NOMO-1 treated with dmso at 0.1 percent for 144 hours (cell line): ENCODE measurements around the gene SLC29A1.
"Not testable (repeated sequence)": the region's sequence is repeated elsewhere in the genome, so short reads cannot be mapped to it uniquely, and the experiment has no call there.

ENCODE experiments used
- DNase-seq: peaks from one replicate; lab custom pipeline; 2025; ENCODE audit not compliant: unreplicated experiment; lab: John Stamatoyannopoulos, UW

SLC29A1 gene

GRCh38 chr6:44223319-44224028 lies at the start of gene SLC29A1:
Gene SLC29A1, plus strand, starts transcription at chr6:44223595. Its CDS starts 3,719 bp downstream, at chr6:44227314.
- DNase-seq: peak; percentile 69

DNA sequence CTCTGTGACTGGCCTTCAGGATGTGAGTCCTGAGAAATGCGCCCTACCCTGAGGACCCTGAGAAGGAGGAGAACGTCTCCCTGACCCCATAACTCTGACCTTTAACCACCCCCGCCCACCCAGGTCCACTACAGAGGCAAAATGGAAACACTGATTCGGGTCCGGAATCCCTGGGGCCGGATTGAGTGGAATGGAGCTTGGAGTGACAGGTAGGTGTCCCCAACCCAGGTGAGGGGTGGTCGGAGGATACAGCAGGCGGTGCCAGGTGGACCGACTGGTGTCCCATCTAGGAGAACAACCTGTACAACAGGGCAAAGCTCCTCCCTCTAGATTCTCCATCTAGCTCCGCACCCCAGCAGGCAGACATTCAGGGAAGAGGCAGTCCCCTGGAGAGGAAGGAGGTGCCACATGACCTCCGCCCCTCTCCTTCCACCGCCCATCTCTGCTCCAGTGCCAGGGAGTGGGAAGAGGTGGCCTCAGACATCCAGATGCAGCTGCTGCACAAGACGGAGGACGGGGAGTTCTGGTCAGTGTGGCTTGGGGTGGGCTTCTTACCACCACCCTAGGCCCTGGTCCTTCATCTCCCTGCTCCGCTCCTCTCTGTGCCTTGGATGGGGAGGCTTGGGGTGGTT lies 47.1 kb upstream of the SLC29A1 start:
- DNase-seq: no peak

GRCh38 chr6:44176762-44177509 lies 46.5 kb upstream of the SLC29A1 start:
- no peak for DNase-seq

GRCh38 chr6:44177691-44178423 lies 45.5 kb upstream of the SLC29A1 start:
- DNase-seq: no peak

DNA sequence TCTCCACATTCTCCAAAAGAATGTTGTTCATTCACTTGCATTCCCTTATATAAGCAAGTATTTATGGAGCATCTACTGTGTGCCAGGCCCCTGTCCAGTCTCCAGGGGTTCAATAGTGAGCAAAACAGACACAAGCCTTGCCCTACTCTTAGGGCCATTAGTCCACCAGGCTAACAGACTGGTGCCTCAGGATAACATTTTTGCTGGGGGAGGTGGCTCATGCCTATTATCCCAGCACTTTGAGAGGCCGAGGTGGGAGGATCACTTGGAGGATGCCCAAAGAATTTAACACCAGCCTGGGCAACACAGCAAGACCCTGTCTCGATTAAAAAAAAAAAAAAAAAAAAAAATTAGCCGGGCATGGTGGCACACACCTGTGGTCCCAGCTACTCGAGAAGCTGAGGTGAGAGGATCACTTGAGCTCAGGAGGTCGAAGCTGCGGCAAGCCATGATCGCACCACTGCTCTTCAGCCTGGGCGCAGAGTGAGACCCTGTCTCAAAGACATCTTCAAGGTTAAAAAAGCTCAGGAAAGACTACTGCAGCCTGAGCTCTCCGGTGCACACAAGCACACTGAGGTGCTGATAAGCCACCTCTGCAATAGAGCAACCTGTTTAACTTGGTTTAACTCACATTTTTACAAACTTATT lies 44.8 kb upstream of the SLC29A1 start:
- DNase-seq: no peak

DNA sequence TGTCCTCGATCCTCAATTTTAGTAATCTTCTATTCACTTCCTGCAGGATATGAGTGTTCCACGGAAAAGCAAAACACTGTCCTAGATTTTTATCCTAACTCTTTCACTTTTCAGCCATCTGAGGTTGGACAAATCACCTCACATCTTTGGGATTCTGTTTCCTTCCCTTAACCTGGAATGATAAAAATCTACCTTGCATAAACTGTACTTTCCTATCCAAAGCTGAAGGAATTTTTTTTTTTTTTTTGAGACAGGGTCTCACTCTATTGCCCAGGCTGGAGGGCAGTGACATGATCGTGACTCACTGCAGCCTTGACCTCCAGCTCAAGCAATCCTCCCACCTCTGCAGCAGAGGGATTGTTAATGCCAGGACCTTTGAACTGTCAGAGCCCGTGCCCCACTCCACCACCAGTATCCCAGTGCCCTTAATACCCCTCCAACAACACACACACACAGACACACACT lies 44.3 kb upstream of the SLC29A1 start:
- DNase-seq: no peak

- DNase-seq: no peak
These were observed 43.7 kb upstream of the SLC29A1 start for GRCh38 chr6:44179648-44180047.

- DNase-seq: no peak
These were observed 43.0 kb upstream of the SLC29A1 start for GRCh38 chr6:44180406-44180805.

DNA sequence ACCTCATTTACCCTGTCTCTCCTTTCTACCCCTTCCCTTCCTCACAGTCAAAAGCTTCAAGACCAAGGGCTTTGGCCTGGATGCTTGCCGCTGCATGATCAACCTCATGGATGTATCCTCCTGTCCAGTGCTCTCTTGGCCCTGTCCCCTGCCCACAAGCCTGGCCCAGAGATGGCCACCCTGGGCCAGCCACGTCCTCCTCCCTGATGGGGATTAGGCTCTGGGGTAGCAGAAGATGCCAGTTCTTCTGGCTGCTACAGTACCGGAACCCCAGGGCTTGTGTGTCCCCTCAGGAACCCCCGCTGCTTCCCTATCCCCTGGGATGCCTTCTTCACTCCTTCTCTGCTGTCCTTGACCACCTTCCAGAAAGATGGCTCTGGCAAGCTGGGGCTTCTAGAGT lies 42.5 kb upstream of the SLC29A1 start:
- DNase-seq: no peak

GRCh38 chr6:44181784-44182183 lies 41.6 kb upstream of the SLC29A1 start:
- DNase-seq: not testable (repeated sequence)

- DNase-seq: no peak
These were observed 40.4 kb upstream of the SLC29A1 start for GRCh38 chr6:44182911-44183390.

DNA sequence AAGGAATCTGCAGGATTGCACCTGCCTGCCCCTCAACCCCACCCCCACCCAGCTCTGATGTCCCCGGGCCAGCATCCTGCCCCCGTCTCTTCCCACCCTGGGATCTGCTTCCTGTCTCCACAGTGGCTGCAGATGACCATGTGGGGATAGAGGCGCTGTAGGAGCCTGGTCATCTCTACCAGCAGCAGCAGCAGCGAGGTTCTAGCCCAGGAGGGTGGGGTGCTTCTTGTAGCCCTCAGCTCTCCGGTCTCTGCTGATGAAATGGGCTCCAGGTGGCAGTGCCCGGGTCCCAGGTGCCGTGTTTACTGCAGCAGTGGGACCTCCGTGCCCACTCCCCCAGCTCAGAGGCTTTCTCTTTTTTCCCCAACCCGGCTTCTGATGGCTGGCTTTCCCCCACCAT lies 39.6 kb upstream of the SLC29A1 start:
- DNase-seq: no peak

DNA sequence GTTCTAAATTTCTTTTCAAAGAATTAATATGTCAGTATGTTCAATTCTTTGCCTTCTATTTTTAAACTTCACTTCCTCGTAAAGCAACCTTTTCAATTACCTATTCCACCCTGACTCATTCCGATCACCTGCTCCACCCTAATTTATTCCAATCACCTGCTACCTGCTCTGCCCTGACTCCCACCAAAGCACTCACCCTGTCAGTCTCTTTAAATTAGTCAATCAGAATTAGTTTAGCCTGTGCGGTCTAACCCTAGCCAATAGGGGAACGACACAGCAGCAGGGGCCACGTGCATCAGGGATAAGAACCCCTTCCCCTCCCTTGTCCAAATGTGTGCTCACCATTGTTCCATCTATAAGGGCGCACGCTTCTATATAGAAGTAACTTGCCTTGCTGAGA lies 38.0 kb upstream of the SLC29A1 start:
- DNase-seq: not testable (repeated sequence)

DNA sequence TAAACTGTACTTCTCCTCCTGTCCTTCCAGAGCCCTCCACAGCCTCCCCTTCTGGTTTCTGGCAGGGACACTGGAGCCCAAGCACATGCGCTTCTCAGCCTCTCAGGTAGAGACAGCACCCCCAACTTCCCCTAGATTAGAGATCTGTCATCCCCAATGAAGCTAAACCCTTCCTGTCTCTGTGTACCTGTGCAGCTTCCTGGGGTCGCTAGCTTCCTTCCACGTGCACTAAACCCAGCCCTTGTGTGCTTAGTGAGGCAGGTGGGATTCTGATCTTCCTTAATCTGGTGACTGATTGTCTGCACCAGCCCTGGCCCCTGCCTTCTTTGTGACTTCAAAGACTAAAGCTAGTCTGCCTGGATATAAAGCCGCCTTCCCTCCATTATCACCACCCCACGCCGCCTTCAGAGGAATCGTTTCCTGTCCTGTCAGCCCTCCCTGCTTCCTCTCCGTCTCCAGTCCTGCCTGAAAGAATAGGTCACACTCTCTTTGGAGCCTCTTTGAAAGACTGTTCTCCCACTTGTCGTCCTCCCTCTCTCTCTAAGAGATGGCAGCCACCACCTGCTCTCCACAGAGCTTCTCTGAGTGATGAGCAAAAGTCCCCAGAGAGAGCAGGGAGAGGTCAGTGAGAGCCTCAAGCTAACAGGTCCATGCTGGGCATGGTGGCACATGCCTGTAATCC lies 37.3 kb upstream of the SLC29A1 start:
- no peak for DNase-seq

DNA sequence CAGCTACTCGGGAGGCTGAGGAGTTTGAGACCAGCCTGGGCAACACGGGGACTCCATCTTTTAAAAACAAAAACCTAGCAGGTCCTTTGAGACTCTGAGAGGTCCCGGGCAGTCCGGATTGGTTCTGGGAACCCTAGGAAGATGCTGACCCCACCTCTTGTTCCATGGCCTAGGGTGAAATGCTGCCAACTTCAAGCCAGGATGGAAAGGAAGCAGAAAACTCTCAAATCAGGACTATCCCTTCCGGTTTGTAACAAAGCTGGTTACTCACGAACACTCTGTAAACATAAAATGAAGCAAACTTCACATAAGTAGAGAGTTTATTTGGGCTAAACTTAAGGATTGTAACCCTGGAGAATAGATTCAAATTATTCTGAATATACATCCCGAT lies 36.8 kb upstream of the SLC29A1 start:
- DNase-seq: no peak

- no peak for DNase-seq
These were observed 34.6 kb upstream of the SLC29A1 start for GRCh38 chr6:44188819-44189218.

DNA sequence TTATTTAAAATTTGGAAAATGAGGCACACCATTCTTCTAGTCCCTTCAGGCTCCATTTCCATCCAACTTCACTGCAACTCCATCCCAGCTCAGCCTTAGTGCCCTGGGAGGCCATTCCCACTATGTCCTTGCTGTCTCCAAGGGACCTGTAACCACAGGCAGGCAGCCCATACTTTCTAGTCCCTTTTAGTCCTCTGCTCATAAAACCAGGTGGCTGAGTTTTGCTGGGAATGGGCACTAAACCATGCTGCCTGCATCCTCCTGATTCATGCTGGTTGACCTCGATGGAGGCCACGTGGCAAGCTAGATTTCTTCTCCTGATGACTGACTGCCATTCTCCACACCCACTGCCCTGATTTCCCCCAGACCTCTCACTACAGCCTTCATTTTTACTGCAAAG lies 34.1 kb upstream of the SLC29A1 start:
- DNase-seq: no peak

DNA sequence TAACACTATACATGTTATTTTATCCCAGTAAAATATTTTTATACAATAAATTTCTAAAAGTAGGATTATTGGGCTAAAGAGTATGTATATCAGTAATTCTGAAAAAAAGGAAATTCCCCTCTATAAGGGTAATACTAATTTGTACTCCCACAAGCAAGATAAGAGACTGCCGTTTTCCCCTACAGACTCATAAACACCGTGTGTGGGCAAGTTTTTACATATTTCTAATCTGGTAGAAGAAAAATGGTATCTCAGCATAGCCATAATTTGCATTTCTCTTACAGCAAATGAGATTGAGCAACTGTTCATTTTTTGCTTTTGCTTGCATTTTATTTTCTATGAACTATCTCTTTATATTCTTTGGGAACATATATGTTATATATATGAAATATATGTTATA lies 32.7 kb upstream of the SLC29A1 start:
- DNase-seq: no peak

DNA sequence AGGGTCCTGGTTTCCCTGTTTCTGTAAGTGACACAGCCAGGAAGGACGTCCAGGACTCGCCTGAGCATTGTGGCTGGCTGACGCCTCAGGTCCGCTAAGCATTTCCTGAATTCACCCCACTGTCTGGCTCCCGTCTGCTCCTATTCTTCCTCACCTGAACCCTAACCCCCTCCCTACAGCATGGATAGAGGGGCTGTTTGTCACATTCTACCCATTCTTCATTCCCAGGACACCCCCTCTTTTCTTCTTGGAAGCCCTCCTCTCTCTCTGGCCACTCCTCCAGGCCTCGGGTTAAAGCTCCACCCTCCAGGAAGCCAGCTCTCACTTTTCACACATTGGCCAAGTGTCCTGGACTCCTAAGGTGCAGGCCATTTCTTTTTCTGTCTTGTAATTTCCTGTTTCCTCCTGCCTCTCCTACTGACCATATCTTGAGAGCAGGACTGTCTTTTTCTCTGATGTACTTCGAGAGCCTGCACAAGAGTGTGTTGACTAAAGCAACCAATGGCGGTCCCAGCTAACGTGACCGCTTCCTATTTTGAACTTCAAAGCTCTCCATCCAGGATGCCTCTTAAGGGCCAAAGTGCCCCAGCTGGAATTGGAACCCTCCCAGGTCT lies 30.9 kb upstream of the SLC29A1 start:
- no peak for DNase-seq
